ENCODE measurements around the gene SYNE1.

DNA sequence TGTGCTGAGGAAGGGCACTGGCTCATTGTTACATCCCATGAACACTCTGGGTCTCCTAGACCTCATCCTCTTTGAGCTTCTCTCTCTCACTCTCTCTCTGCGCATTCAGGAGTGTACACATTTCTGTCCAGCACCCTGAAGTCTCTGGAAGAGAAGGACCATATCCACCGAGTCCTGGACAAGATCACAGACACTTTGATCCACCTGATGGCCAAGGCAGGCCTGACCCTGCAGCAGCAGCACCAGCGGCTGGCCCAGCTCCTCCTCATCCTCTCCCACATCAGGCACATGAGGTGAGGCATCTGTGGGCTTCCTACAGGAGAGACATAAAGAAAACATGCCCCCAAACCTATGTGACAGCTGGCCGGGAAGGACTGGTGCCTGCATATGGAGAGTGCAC lies 542.9 kb downstream of the SYNE1 start:
- TF ChIP-seq, protein P1, sequence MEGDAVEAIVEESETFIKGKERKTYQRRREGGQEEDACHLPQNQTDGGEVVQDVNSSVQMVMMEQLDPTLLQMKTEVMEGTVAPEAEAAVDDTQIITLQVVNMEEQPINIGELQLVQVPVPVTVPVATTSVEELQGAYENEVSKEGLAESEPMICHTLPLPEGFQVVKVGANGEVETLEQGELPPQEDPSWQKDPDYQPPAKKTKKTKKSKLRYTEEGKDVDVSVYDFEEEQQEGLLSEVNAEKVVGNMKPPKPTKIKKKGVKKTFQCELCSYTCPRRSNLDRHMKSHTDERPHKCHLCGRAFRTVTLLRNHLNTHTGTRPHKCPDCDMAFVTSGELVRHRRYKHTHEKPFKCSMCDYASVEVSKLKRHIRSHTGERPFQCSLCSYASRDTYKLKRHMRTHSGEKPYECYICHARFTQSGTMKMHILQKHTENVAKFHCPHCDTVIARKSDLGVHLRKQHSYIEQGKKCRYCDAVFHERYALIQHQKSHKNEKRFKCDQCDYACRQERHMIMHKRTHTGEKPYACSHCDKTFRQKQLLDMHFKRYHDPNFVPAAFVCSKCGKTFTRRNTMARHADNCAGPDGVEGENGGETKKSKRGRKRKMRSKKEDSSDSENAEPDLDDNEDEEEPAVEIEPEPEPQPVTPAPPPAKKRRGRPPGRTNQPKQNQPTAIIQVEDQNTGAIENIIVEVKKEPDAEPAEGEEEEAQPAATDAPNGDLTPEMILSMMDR (IDR thresholded peaks at IDR 0.05; ENCODE audit: insufficient read depth, low read length, poor library complexity, severe bottlenecking): no peak
- no peak for TF ChIP-seq EZH2phosphoT487 (conservative IDR thresholded peaks at IDR 0.05; ENCODE audit: low read length)

Data from SU-DHL-6 (cell line).